Hypothalamus (tissue), 51 donors: ENCODE data around the gene PLG.
"Not testable (repeated sequence)": the region's sequence is repeated elsewhere in the genome, so short reads cannot be mapped to it uniquely, and the experiment has no call there.

ENCODE experiments used
- DNase-seq, 51 donors: peaks; one replicate each; lab custom pipeline; 2025; lab: John Stamatoyannopoulos, UW

The PLG gene

DNA sequence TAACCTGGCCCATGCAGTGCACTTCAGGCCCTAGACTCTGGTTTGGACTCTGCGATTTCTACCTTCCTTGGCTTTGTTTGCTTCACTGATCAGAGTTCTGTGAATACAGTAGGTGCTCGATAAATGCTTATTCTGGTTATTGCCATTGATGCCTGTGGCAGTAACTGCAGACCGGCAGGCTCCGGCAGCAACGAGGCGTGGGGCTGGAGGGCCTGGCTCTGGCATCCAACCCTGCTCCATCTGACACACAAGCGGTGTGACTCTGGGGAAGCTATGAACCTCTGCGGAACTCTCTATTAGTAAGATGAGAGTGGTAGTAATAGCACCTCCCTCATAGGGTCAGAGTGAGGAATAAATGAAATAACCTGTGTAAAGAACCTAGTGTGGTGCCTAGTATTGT is 66.1 kb downstream of the PLG start:
- no peak for DNase-seq

DNA sequence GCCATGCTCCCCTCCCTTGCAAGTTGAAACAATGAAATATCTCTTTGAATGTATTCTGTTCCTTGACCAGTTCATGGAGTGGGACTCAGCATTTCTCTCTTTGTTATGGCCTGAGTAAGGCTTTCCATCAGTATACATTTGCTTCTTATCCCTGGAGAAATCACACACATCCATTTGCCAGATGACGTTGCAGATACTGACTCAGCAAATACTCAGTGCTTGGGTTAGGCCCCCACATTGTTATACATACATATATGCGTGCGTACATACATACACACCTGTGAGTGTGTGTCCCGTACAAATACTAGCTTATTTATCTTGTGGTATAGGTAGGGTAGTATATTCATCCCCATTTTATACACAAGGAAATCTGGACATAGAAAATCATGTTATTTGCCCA is 72.4 kb downstream of the PLG start:
- no peak for DNase-seq

DNA sequence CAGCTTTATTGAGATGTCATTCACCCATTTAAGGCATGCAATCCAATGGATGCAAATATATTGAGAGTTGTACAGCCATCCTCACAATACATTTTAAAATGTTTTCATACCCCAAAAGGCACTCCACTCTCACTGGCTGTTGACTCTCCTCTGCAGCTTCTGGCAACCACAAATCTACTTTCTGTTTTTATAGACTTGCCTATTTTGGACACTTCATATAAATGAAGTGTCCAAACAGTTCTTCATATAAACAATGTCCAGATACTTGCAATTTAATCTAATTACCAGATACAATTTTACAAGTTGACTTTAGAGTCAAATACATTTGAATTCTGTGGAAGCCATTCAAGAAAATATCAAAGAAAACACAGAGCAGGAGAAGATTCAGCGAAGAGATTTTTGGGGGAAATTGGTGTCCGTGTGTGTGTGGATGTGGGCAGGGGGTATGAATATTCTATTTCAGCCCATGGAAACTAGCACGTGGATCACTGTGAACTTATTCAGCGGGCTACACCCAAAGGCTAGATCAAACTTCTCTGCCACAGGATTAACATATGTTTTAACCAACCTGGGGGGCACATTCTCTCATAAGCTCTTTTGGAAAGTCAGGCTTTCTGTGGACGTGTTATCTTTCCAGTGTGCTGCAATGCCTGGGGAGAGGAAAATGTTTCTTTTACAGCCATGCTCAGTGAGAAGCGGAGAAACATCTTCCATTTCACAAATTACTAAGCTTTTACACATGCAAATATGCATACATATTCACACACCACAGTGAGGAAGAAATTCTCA is 73.9 kb downstream of the PLG start:
- no peak for DNase-seq

DNA sequence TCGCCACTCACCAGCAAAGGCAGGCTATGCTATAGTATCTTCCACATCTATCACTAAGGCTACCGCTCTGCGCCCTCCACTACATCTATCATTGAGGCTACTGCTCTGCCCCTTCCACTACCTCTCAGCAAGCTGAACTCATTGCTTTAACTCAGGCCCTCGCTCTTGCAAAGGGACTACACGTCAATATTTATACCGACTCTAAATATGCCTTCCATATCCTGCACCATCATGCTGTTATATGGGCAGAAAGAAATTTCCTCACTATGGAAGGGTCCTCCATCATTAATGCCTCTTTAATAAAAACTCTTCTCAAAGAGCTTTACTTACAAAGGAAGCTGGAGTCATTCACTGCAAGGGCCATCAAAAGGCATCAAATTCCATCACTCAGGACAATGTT is 77.1 kb downstream of the PLG start:
- DNase-seq: not testable (repeated sequence)

DNA sequence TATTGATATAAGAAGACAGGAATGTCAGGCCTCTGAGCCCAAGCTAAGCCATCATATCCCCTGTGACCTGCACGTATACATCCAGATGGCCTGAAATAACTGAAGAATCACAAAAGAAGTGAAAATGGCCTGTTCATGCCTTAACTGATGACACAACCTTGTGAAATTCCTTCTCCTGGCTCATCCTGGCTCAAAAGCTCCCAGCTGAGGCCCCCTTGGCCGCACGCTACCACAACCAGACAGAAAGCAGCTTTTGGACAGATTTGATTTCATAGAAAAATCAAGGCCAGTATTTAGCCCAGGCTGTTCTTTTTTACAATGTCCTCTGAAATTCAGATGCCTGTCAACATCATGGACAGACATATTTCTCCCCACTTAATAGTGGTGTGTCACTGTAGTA is 78.6 kb downstream of the PLG start:
- DNase-seq: not testable (repeated sequence)

DNA sequence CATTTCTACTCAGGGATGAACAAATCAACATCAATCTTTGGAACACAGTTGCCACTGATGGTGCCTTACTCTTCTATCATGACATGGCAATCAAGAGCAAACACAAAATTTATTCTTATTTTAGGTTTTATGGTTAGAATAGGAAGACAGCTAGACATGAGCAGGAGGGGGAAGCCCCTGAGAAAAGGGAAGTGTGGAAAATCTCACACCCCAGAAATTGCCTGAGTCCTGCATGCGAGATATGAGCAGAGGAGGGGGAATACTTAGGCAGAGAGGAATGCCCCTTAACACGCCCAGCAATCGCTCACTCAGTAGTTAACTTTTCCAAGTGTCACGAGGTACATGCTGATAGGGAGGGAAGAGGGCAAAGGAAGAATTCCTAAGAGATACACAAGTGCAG is 79.3 kb downstream of the PLG start:
- no peak for DNase-seq

DNA sequence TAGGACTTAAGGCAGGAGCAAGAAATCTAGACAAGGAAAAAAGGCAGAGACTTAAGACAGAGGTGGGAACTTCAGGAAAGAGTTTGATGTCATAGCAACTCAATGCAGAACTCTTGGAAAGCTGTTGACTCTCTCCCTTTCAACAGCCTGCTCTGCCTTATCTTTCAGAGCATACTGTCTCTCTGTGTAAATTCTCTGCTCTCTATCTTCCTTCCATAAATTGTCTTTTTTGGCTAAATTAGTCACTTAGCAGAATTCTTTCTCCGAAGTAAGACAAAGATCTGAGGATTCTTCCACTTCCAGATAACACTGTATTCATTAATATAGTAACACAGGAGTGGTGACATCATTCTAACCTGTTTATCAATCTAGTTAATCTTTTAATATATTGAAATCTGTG is 80.2 kb downstream of the PLG start:
- DNase-seq: no peak

DNA sequence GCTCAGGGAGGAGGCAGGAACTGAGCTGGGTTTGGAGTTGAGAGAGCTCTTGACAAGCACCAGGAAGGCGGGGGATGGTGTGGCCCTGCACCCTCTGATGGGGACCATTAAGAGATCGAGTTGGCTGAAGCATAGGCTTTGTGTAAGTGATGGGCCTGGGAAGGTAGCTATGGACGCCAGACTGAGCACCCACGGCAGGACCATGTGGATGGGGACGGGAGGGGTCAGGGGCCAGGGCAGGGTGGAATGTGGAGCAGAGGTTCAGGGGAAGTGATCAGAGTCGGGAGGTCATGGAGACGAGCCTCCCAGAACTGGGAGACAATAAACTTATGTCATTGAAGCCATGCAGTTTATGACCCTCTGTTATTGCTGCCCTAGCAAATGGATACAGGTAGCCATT is 81.7 kb downstream of the PLG start:
- DNase-seq: no peak

DNA sequence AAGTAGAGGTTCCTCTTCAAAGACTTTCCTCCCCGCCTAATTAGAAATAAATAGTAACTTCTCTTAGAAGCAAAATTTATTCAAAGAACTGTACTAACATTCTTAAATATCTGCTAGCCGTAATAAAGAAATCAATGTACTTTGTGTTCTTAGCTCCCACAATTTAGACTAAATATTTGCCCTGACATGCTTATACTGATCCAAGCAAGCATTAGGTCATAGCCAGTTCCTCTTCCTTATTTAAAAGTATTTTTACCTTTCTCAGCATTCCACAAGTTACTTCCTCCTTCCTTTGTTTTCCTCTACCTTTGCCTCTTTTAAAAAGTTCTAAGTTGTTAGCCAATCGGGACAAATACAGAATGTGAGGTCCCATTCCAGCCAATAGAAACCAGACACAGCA is 86.1 kb downstream of the PLG start:
- DNase-seq: not testable (repeated sequence)

DNA sequence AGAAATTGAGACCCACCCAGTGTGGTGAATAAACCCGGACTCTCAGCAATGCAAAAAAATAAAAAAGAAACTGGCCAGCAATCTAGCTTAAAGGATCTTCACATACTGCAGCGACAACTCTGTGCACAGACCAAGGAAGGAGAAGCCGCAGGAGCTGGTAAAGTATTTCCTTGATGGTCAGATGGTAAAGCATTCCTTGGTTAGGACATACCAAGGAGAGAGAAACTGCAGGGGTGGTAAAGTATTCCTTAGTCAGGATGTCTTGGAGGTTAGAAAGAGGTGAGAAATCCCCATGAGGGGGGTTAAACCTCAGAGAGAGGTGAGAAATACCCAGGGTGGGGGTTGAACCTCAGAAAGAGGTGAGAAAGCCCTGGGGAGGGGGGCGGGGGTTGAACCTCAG is 86.8 kb downstream of the PLG start:
- DNase-seq: no peak

DNA sequence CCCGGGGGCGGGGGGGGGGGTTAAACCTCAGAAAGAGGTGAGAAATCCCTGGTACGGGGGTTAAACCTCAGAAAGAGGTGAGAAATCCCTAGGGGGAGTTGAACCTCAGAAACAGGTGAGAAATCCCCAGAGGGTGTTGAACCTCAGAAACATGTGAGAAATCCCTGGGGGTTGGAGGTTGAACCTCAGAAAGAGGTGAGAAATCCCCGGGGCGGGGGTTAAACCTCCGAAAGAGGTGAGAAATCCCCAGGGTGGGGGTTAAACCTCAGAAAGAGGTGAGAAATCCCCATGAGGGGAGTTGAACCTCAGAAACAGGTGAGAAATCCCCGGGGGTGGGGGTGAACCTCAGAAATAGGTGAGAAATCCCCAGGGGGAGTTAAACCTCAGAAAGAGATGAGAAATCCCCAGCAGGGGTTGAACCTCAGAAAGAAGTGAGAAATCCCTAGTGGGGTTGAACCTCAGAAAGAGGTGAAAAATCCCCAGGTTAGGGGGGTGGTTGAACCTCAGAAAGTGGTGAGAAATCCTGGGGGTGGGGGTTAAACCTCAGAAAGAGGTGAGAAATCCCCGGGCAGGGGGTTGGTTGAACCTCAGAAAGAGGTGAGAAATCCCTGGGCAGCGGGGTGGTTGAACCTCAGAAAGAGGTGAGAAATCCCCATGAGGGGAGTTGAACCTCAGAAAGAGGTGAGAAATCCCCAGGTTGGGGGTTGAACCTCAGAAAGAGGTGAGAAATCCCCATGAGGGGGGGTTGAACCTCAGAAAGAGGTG is 87.4 kb downstream of the PLG start:
- no peak for DNase-seq

DNA sequence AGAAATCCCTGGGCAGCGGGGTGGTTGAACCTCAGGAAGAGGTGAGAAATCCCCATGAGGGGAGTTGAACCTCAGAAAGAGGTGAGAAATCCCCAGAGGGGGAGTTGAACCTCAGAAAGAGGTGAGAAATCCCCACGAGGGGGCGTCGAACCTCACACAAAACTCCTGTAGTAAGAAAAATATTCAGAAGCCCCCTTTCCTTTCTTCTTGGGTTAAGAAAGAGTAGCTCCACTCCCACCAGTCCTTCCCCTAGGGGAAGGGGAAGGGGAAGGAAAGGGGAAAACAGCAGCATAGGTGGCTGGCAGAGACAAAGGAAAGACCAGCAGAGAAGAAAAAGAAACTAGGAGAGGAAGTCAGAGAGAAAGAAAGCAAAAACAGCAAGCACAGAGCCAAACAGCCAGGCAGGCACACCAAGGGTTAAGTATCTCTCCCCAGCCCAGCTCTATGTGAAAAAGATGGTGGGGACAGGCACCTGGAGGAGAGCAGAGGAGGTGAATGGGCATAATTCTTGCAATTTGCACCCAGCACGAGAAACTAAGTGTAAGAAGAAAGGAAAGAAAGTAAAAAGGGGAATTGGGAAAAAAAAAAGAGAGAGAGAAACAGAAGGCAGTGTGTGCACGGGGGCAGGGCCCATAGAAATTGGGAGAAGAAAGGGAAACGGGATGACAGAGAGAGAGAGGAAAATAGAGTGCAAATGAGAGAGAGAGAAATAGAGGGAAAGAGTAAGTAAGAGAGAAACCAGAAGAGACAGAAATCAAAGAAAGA is 88.2 kb downstream of the PLG start:
- DNase-seq: no peak

DNA sequence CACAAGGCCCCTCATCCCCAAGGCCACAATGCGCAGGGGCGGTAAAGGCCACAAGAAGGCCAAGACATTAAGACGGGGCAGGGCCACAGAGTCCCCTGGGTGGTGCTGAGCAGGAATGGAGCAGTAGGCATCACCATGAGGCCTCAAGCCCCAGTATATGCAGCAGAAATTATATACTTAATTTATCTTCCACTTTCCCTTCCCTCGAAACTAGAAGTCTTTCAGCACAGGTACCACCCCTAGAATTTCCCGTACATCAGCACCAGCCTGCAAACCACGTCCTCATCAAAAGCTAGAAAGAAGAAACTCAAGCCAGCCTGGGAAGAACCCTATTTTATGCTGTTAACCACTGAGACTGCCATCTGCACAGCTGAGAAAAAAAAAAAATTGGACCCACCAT is 89.4 kb downstream of the PLG start:
- DNase-seq: no peak

DNA sequence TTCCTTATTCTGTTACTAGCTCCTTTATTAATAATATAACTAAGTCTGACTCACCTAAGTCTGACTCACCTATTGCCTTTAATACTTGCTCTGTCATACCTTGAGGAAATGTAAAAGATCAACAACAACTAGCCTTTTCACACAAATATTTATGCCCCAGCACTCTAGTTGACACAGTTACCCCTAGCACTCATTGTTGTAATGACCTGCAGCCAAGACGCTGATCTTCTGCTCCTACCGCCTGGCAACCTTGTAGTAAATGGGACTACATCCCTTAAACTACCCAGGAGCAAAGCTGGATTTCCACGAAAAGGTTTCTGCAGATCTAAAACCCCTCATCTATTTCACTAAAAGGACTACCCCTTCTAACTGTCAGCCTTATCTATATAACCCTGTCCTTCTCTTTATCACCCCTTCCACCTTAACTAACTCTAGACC is 90.0 kb downstream of the PLG start:
- no peak for DNase-seq

DNA sequence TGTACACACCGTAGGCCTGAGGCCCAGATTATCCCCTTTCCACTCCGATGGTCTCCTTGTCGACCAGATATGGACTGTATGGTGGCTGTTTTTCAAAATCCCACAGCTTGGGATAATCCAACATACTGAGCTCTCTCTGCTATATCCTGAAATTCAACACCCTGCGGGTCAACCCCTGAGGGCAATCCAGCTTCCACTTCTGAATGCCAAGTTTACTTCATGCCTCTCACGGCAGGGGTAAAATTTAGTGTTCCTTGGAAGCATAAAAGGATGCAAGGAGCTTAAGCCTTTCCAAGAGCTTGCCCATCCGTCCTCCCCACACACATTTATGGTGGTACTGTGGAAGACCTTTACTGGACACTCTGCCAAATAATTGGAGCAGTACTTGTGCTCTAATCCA is 90.7 kb downstream of the PLG start:
- no peak for DNase-seq

DNA sequence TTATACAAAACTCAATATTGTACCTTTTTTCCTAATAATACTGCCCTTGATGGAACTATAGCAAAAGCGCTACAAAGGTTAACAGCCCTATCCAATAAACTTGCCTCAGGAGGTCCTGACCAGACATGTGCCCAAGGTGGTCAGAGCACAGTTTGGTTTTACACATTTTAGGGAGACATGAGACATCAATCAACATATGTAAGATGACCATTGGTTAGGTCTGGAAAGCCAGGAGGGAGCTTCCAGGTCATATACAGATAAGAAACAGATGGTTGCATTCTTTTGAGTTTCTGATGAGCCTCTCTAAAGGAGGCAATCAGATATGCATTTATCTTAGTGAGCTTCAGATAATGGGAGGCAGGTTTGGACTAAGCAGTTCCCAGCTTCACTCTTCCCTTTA is 91.6 kb downstream of the PLG start:
- no peak for DNase-seq

DNA sequence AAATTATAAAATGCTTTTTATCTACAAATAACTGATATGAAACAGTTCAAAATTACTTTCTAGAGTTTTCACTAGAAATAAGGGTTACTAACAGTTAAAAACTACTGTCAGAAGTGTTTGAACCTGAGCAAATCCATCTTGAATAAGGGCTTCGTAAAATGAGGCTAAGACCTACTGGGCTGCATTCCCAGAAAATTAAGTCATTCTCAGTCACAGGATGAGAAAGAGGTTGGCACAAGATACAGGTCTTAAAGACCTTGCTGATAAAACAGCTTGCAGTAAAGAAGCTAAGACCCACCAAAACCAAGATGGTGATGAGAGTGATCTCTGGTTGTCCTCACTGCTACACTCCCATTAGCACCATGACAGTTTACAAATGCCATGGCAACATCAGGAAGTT is 93.7 kb downstream of the PLG start:
- no peak for DNase-seq

DNA sequence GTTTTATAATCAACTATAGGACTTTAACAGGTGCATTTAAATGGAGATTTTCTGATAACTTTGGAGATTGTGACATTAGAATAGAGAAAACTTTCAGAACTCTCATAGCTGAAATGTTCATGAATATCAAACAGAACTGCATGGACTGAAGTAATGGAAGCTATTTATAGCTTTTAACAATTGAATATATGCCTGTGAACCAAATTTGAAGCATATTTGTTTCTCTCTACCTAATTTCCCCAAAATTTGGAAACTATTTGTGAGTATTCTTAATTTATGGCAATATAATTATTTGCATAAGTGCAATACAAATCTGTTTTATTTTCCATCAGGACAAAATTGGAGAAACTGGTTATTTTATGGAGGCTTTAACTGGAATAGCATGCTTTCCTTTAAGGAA is 96.6 kb downstream of the PLG start:
- no peak for DNase-seq

DNA sequence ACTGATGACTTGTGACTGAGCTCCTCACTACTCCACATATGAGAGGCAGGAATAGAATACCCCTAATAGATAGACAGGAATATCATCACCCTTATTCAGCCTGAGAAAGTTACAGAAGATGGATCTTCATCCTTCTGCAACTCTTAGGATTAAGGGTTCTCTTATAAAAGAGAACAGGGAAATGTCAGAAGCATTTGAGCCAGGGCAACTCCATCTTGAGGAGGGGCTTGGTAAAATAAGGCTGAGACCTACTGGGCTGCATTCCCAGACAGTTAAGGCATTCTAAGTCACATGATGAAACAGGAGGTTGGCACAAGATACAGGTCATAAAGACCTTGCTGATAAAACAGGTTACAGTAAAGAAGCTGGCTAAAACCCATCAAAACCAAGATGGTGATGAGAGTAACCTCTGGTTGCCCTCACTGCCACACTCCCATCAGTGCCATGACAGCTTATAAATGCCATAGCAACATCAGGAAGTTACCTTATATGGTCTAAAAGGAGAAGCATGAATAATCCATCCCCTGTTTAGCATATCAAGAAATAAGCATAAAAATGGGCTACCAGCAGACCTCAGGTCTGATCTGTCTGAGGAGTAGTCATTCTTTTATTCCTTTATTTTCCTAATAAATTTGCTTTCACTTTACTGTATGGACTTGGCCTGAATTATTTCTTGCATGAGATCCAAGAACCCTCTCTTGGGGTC is 97.9 kb downstream of the PLG start:
- DNase-seq: no peak

DNA sequence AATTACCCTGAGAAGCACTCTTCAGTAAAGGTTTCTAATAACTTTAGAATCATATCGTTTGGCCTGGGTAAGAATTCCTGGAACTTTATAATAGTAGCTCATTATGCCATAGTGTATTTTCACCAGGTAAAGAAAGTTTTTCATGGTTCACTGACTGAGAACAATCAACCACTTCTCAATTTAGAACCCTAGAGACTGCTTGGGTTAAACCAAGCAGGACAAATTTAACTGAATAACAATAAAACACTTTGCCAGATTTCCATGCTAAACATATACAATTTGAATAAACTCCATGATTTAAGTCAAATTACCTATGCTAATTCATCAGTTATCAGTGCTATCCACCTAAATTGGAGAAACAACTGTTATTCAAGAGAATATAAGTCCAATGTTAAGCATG is 99.4 kb downstream of the PLG start:
- no peak for DNase-seq

DNA sequence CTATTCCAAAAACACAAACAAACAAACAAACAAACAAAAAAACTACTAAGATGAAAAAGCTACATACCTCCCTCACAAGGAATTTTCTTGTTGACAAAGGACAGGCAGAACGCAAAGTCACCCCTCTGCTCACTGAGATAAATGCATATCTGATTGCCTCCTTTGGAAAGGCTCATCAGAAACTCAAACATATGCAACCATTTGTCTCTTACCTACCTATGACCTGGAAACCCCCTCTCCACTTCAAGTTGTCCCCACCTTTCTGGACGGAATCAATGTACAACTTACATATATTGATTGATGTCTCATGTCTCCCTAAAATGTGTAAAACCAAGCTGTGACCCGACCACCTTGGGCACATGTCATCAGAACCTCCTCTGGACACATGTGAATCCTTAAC is 100.0 kb downstream of the PLG start:
- DNase-seq: not testable (repeated sequence)
